ENCODE measurements around the gene CCAR1. TPM values are rescaled to one million over a fixed set of nuclear protein-coding genes. Genes with fewer than 3 reads are reported as not detected.
"Not testable (repeated sequence)": the region's sequence is repeated elsewhere in the genome, so short reads cannot be mapped to it uniquely, and the experiment has no call there.

Gene CCAR1
- polyA plus RNA-seq, 4 donors: 33.9 to 78.7 (median 54.7) TPM

GRCh38 chr10:68767407-68767806 is 46.4 kb downstream of the CCAR1 start:
- H3K27me3 ChIP-seq (ENCODE audit: control insufficient read depth in 3 of 3, insufficient read depth in 3 of 3, low read length in 3 of 3); FAIRE-seq; H3K4me1 ChIP-seq (ENCODE audit: control insufficient read depth in 3 of 3, insufficient read depth in 2 of 3, low read depth in 1 of 3, low read length in 2 of 3); H3K4me3 ChIP-seq (ENCODE audit: low read depth in 1 of 3, low read length in 3 of 3); H3K27ac ChIP-seq (ENCODE audit: low read depth in 1 of 3, low read length in 2 of 3); DNase-seq; H3K9me3 ChIP-seq (ENCODE audit: control insufficient read depth in 2 of 2, insufficient read depth in 1 of 2, low read depth in 1 of 2, low read length in 1 of 2): not testable (repeated sequence)
- WGBS, 3 donors: 89 to 96% (median 92%) methylated on average over 7 of the region's 7 CpGs
- peaks cover 6 to 60% (median 23%) of the 10 kb centered on the region in 3 donors for H3K36me3 ChIP-seq (ENCODE audit: control insufficient read depth in 3 of 3, insufficient read depth in 2 of 3, low read depth in 1 of 3, low read length in 3 of 3)

- 90 to 96% (median 90%) methylated on average over 6 of the region's 6 CpGs for WGBS, 3 donors
These were observed 60.9 kb downstream of the CCAR1 start for GRCh38 chr10:68781613-68782574.

GRCh38 chr10:68784476-68784875 is 63.4 kb downstream of the CCAR1 start:
- FAIRE-seq (no peak), DNase-seq (no peak)
- Histone ChIP-seq H3K27ac (ENCODE audit: low read depth in 1 of 3, low read length in 2 of 3) (no peak overlapping the region), H3K4me3 (ENCODE audit: low read depth in 1 of 3, low read length in 3 of 3) (no peak overlapping the region), H3K36me3 (ENCODE audit: control insufficient read depth in 3 of 3, insufficient read depth in 2 of 3, low read depth in 1 of 3, low read length in 3 of 3) (peaks cover 2 to 58% (median 14%) of the 10 kb centered on the region in 3 donors), H3K9me3 (ENCODE audit: control insufficient read depth in 2 of 2, insufficient read depth in 1 of 2, low read depth in 1 of 2, low read length in 1 of 2) (no peaks in the 10 kb centered on the region), H3K27me3 (ENCODE audit: control insufficient read depth in 3 of 3, insufficient read depth in 3 of 3, low read length in 3 of 3) (no peaks in the 10 kb centered on the region), H3K4me1 (ENCODE audit: control insufficient read depth in 3 of 3, insufficient read depth in 2 of 3, low read depth in 1 of 3, low read length in 2 of 3) (no peaks in the 10 kb centered on the region)
- 94 to 96% (median 95%) methylated on average over 7 of the region's 7 CpGs for WGBS, 3 donors

More at GRCh38 chr10:68781613-68782574, 60.9 kb downstream of the CCAR1 start:
- no peak for FAIRE-seq
- Histone ChIP-seq H3K27me3 (ENCODE audit: control insufficient read depth in 3 of 3, insufficient read depth in 3 of 3, low read length in 3 of 3) (no peaks in the 10 kb centered on the region), H3K27ac (ENCODE audit: low read depth in 1 of 3, low read length in 2 of 3) (no peak overlapping the region), H3K9me3 (ENCODE audit: control insufficient read depth in 2 of 2, insufficient read depth in 1 of 2, low read depth in 1 of 2, low read length in 1 of 2) (no peaks in the 10 kb centered on the region), H3K4me1 (ENCODE audit: control insufficient read depth in 3 of 3, insufficient read depth in 2 of 3, low read depth in 1 of 3, low read length in 2 of 3) (no peaks in the 10 kb centered on the region), H3K36me3 (ENCODE audit: control insufficient read depth in 3 of 3, insufficient read depth in 2 of 3, low read depth in 1 of 3, low read length in 3 of 3) (peaks cover 6 to 59% (median 10%) of the 10 kb centered on the region in 3 donors), H3K4me3 (ENCODE audit: low read depth in 1 of 3, low read length in 3 of 3) (no peak overlapping the region)
- DNase-seq: no peak

GRCh38 chr10:68787813-68788212 is 66.8 kb downstream of the CCAR1 start:
- Histone ChIP-seq H3K27ac (ENCODE audit: low read depth in 1 of 3, low read length in 2 of 3) (no peak overlapping the region), H3K36me3 (ENCODE audit: control insufficient read depth in 3 of 3, insufficient read depth in 2 of 3, low read depth in 1 of 3, low read length in 3 of 3) (peaks cover 4 to 63% (median 12%) of the 10 kb centered on the region in 3 donors), H3K27me3 (ENCODE audit: control insufficient read depth in 3 of 3, insufficient read depth in 3 of 3, low read length in 3 of 3) (no peaks in the 10 kb centered on the region), H3K9me3 (ENCODE audit: control insufficient read depth in 2 of 2, insufficient read depth in 1 of 2, low read depth in 1 of 2, low read length in 1 of 2) (no peaks in the 10 kb centered on the region), H3K4me3 (ENCODE audit: low read depth in 1 of 3, low read length in 3 of 3) (no peak overlapping the region), H3K4me1 (ENCODE audit: control insufficient read depth in 3 of 3, insufficient read depth in 2 of 3, low read depth in 1 of 3, low read length in 2 of 3) (no peaks in the 10 kb centered on the region)
- DNase-seq (no peak), FAIRE-seq (no peak)
- whole genome bisulfite sequencing, 3 donors: 75 to 87% (median 84%) methylated on average over 3 of the region's 3 CpGs

GRCh38 chr10:68790476-68790875 is 69.4 kb downstream of the CCAR1 start:
- no peak overlapping the region for H3K4me3 ChIP-seq (ENCODE audit: low read depth in 1 of 3, low read length in 3 of 3)
- H3K27ac ChIP-seq (ENCODE audit: low read depth in 1 of 3, low read length in 2 of 3): no peak overlapping the region
- FAIRE-seq (no peak), DNase-seq (no peak)
- WGBS, 3 donors: 89 to 95% (median 93%) methylated on average over 10 of the region's 10 CpGs
- H3K36me3 ChIP-seq (ENCODE audit: control insufficient read depth in 3 of 3, insufficient read depth in 2 of 3, low read depth in 1 of 3, low read length in 3 of 3): peaks cover 4 to 57% (median 12%) of the 10 kb centered on the region in 3 donors
- H3K4me1 ChIP-seq (ENCODE audit: control insufficient read depth in 3 of 3, insufficient read depth in 2 of 3, low read depth in 1 of 3, low read length in 2 of 3): no peaks in the 10 kb centered on the region
- no peaks in the 10 kb centered on the region for H3K27me3 ChIP-seq (ENCODE audit: control insufficient read depth in 3 of 3, insufficient read depth in 3 of 3, low read length in 3 of 3)
- no peaks in the 10 kb centered on the region for H3K9me3 ChIP-seq (ENCODE audit: control insufficient read depth in 2 of 2, insufficient read depth in 1 of 2, low read depth in 1 of 2, low read length in 1 of 2)

- FAIRE-seq (no peak), DNase-seq (no peak)
- 40 to 74% (median 47%) methylated on average over 1 of the region's 1 CpG for WGBS, 3 donors
- Histone ChIP-seq H3K4me1 (ENCODE audit: control insufficient read depth in 3 of 3, insufficient read depth in 2 of 3, low read depth in 1 of 3, low read length in 2 of 3) (no peaks in the 10 kb centered on the region), H3K4me3 (ENCODE audit: low read depth in 1 of 3, low read length in 3 of 3) (no peak overlapping the region), H3K27ac (ENCODE audit: low read depth in 1 of 3, low read length in 2 of 3) (no peak overlapping the region), H3K27me3 (ENCODE audit: control insufficient read depth in 3 of 3, insufficient read depth in 3 of 3, low read length in 3 of 3) (no peaks in the 10 kb centered on the region), H3K9me3 (ENCODE audit: control insufficient read depth in 2 of 2, insufficient read depth in 1 of 2, low read depth in 1 of 2, low read length in 1 of 2) (no peaks in the 10 kb centered on the region), H3K36me3 (ENCODE audit: control insufficient read depth in 3 of 3, insufficient read depth in 2 of 3, low read depth in 1 of 3, low read length in 3 of 3) (peaks cover 6 to 60% (median 12%) of the 10 kb centered on the region in 3 donors)
These were observed 71.1 kb downstream of the CCAR1 start for GRCh38 chr10:68792115-68792514.

GRCh38 chr10:68795886-68796532 is 75.0 kb downstream of the CCAR1 start:
- Histone ChIP-seq H3K9me3 (ENCODE audit: control insufficient read depth in 2 of 2, insufficient read depth in 1 of 2, low read depth in 1 of 2, low read length in 1 of 2) (no peaks in the 10 kb centered on the region), H3K27ac (ENCODE audit: low read depth in 1 of 3, low read length in 2 of 3) (peak overlapping the region in 1 of 3 donors; percentile 4), H3K4me1 (ENCODE audit: control insufficient read depth in 3 of 3, insufficient read depth in 2 of 3, low read depth in 1 of 3, low read length in 2 of 3) (no peaks in the 10 kb centered on the region), H3K36me3 (ENCODE audit: control insufficient read depth in 3 of 3, insufficient read depth in 2 of 3, low read depth in 1 of 3, low read length in 3 of 3) (peaks cover 2 to 46% (median 5%) of the 10 kb centered on the region in 3 donors), H3K4me3 (ENCODE audit: low read depth in 1 of 3, low read length in 3 of 3) (no peak overlapping the region), H3K27me3 (ENCODE audit: control insufficient read depth in 3 of 3, insufficient read depth in 3 of 3, low read length in 3 of 3) (no peaks in the 10 kb centered on the region)
- DNase-seq (no peak), FAIRE-seq (no peak)
- WGBS, 3 donors: 95 to 97% (median 97%) methylated on average over 4 of the region's 4 CpGs

- H3K9me3 ChIP-seq (ENCODE audit: control insufficient read depth in 2 of 2, insufficient read depth in 1 of 2, low read depth in 1 of 2, low read length in 1 of 2): no peaks in the 10 kb centered on the region
These were observed 75.6 kb downstream of the CCAR1 start for GRCh38 chr10:68796605-68797004.

More at GRCh38 chr10:68796605-68797004, 75.6 kb downstream of the CCAR1 start:
- no peaks in the 10 kb centered on the region for H3K27me3 ChIP-seq (ENCODE audit: control insufficient read depth in 3 of 3, insufficient read depth in 3 of 3, low read length in 3 of 3)
- no peak overlapping the region for H3K4me3 ChIP-seq (ENCODE audit: low read depth in 1 of 3, low read length in 3 of 3)
- 82 to 86% (median 86%) methylated on average over 3 of the region's 3 CpGs for WGBS, 3 donors
- DNase-seq: no peak
- peaks cover 2 to 45% (median 5%) of the 10 kb centered on the region in 3 donors for H3K36me3 ChIP-seq (ENCODE audit: control insufficient read depth in 3 of 3, insufficient read depth in 2 of 3, low read depth in 1 of 3, low read length in 3 of 3)
- H3K4me1 ChIP-seq (ENCODE audit: control insufficient read depth in 3 of 3, insufficient read depth in 2 of 3, low read depth in 1 of 3, low read length in 2 of 3): no peaks in the 10 kb centered on the region
- FAIRE-seq: no peak
- H3K27ac ChIP-seq (ENCODE audit: low read depth in 1 of 3, low read length in 2 of 3): no peak overlapping the region

Measured in small intestine (tissue), 7 donors.